Erythroblast (primary cell): ENCODE data around the gene SLC19A2.

Source experiments
- GATA1 ChIP-seq: IDR thresholded peaks from 2 replicates; pipeline ENCODE4 v1.6.1; 2011; ENCODE audit warnings: low read depth, mild to moderate bottlenecking, control low read depth, low read length, moderate library complexity
- POLR2A ChIP-seq: IDR thresholded peaks from 2 replicates; pipeline ENCODE4 v1.6.1; 2011; ENCODE audit warnings: mild to moderate bottlenecking, low read length

- no peak for TF ChIP-seq POLR2A
- TF ChIP-seq GATA1: no peak
Measured at GRCh38 chr1:169451218-169451824, 34.4 kb downstream of the SLC19A2 start.
